Small intestine (tissue), 7 donors: ENCODE results near the gene NRIP3. TPM values are rescaled to one million over a fixed set of nuclear protein-coding genes. Genes with fewer than 3 reads are reported as not detected.
A peak's percentile ranks its signal among the peaks of the same experiment; 100 is the strongest.

Experiments
- DNase-seq, 2 donors: peaks; one replicate each; pipeline versions ENCODE4 v3.0.0 to v3.0.0-alpha.2; 2013
- FAIRE-seq: peaks from 2 replicates; lab custom pipeline; 2012; peaks lifted over from hg19 to GRCh38; lab: Jason Lieb, UNC
- H3K27ac ChIP-seq, 3 donors: one replicate each; pipeline ENCODE4 v1.5.1; 2013; ENCODE audit warnings: low read length in 2 of 3, mild to moderate bottlenecking in 2 of 3, control low read depth in 1 of 3, inconsistent platforms in 1 of 3, low read depth in 1 of 3, moderate library complexity in 1 of 3
- H3K27me3 ChIP-seq, 3 donors: one replicate each; pipeline ENCODE4 v1.6.1; 2013; ENCODE audit warnings: low read length in 3 of 3, inconsistent platforms in 1 of 3; ENCODE audit not compliant: control insufficient read depth in 3 of 3, insufficient read depth in 3 of 3
- H3K36me3 ChIP-seq, 3 donors: one replicate each; pipeline ENCODE4 v1.6.1; 2013; ENCODE audit warnings: low read length in 3 of 3, inconsistent platforms in 1 of 3, low read depth in 1 of 3, mild to moderate bottlenecking in 1 of 3, moderate library complexity in 1 of 3; ENCODE audit not compliant: control insufficient read depth in 3 of 3, insufficient read depth in 2 of 3
- H3K4me1 ChIP-seq, 3 donors: one replicate each; pipeline ENCODE4 v1.6.1; 2013; ENCODE audit warnings: low read length in 2 of 3, inconsistent platforms in 1 of 3, low read depth in 1 of 3, mild to moderate bottlenecking in 1 of 3, moderate library complexity in 1 of 3; ENCODE audit not compliant: control insufficient read depth in 3 of 3, insufficient read depth in 2 of 3
- H3K4me3 ChIP-seq, 3 donors: one replicate each; pipeline ENCODE4 v1.5.1; 2013; ENCODE audit warnings: low read length in 3 of 3, control low read depth in 1 of 3, inconsistent platforms in 1 of 3, low read depth in 1 of 3, mild to moderate bottlenecking in 1 of 3, moderate library complexity in 1 of 3
- H3K9me3 ChIP-seq, 2 donors: one replicate each; pipeline ENCODE4 v1.6.1; 2013; ENCODE audit warnings: low read depth in 1 of 2, low read length in 1 of 2; ENCODE audit not compliant: control insufficient read depth in 2 of 2, insufficient read depth in 1 of 2
- WGBS, 3 donors: extraction: QIAGEN DNeasy Blood & Tissue Kit; methylation state at CpG; one replicate each; pipeline ENCODE4 v1.1.7; 2013; 5-methylcytosine and 5-hydroxymethylcytosine counted together
- polyA plus RNA-seq, 4 donors: library from polyadenylated mRNA; stranded (reverse) in 3 of 4; unstranded in 1 of 4; fragments of 200-250 nt in 3 of 4; fragments of 120-200 nt in 1 of 4; gene quantifications; one replicate each; pipeline versions ENCODE4 v1.2.1 to v1.2.3, GENCODE V29; 2013
- donor health status: healthy with polysubstance abuse.
- donor health status: control.
- donor health status: control.
- donor health status: Bipolar disorder and iron deficiency.
- donor health status: healthy.

NRIP3 gene
- polyA plus RNA-seq, 4 donors: 0.21 to 0.70 TPM; not detected in 2

DNA sequence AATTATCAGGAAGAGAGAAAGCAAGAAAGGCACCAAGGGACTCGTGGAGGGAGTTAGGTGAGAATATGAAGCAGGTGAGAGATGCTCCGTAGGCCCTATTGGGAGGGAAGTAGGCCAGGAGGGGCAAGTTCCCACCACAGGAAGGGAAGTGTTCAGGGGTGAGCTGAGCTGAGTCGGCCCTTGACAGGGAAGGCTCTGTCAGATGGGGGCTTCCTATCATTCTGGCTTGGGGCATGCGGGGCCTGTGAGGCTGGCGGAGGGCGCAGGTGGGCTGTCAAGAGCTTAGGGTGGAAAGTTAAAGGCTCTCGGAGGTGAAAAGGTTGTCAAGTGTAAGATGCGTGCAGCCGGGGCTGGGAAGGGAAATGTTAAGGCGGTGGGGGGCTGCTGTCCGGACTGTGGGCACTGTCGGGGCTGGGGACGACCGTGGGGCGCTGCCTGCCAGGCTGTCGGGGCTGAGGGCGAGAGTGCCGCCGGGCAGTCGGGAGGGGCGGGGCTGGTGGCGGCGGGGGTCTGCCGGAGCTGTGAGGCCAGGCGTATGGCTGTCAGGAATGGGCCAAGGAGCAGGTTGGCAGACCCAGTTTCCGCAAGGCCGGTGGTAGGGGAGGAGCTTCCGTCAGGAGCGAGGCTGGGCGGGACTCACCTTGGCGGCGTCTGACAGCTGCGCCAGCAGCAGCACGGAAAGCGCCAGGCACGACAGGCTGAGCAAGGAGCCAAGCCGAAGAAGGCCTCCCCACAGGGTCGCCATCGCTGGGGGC, 40.1 kb downstream of the NRIP3 start:
- no peaks in the 10 kb centered on the region for H3K27me3 ChIP-seq
- WGBS, 3 donors: 0 to 2% (median 2%) methylated on average over 28 to 39 of the region's 39 CpGs

GRCh38 chr11:8962841-8963240, 41.0 kb downstream of the NRIP3 start:
- H3K27ac ChIP-seq: peak overlapping the region in 2 of 3 donors; percentile 24 to 96
- H3K4me3 ChIP-seq: peak overlapping the region in 2 of 3 donors; percentile 11 to 70
- no peak for FAIRE-seq
- DNase-seq: peak; percentile 44 to 51
- peaks cover 0 to 23% (median 6%) of the 10 kb centered on the region in 3 donors for H3K4me1 ChIP-seq
- H3K27me3 ChIP-seq: no peaks in the 10 kb centered on the region
- H3K36me3 ChIP-seq: peaks cover 0 to 6% (median 0%) of the 10 kb centered on the region in 3 donors
- 10 to 15% (median 11%) methylated on average over 2 of the region's 2 CpGs for WGBS, 3 donors
- no peaks in the 10 kb centered on the region for H3K9me3 ChIP-seq

More for the DNA sequence above, 40.1 kb downstream of the NRIP3 start:
- no peak for FAIRE-seq
- Histone ChIP-seq H3K4me1 (peaks cover 0 to 23% (median 6%) of the 10 kb centered on the region in 3 donors), H3K4me3 (peak overlapping the region; percentile 70 to 89 (median 73)), H3K36me3 (peaks cover 0 to 6% (median 0%) of the 10 kb centered on the region in 3 donors), H3K9me3 (no peaks in the 10 kb centered on the region), H3K27ac (peak overlapping the region; percentile 96 to 99 (median 96))
- DNase-seq: peak in 1 of 2 donors; percentile 89

DNA sequence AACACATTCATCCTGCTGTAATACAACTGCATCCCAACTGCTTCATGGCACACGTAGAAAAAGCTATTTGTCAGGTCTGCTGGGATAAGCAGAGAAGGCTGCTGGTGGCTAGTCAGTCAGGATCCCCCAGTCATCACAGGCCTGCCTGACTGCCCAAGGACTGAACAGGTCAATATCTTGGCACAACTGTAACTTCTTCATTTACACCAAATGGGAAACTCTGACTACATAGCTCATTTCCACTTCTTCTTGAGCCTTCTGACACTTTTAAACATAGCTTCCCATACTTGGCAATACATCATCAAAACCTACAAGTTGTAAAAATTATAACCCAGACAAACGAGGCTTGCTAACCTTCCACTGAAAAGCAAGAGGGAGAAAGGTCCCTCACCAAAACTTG, 42.4 kb downstream of the NRIP3 start:
- WGBS, 3 donors: 49 to 62% (median 58%) methylated on average over 2 of the region's 2 CpGs
- no peak overlapping the region for H3K27ac ChIP-seq
- FAIRE-seq (no peak), DNase-seq (no peak)
- H3K9me3 ChIP-seq: no peaks in the 10 kb centered on the region
- H3K36me3 ChIP-seq: peaks cover 0 to 4% (median 4%) of the 10 kb centered on the region in 3 donors
- no peaks in the 10 kb centered on the region for H3K27me3 ChIP-seq
- no peak overlapping the region for H3K4me3 ChIP-seq
- peaks cover 0 to 23% (median 6%) of the 10 kb centered on the region in 3 donors for H3K4me1 ChIP-seq

DNA sequence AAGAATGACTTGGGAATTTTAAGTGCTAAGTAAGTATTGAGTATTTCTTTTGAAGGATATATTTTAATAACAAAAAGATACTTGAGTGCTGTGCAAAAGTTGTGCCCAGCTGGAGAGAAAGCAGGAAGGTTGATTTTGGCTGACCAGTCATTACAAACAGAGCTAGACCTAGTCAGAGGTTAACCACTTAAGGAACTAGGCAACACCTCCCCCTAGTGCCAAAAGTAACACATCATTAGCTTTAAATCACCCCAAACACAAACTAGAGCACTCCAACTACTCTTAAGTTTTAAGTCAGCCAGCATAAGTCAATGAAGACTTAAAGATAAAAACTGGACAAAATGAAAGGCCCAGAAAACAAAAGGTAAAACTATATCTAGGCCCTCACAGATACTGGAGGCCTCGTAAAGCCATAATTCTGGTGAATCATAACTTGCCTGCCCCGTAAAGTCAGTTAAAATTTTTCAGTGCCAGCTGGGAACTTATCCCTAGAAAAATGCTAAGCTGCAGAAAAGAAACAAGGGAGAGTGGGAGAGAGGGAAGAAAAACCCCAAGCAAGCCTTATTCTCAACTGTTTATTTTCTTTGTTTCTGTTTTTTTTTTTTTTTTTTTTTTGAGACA, 44.1 kb downstream of the NRIP3 start:
- no peak overlapping the region for H3K4me3 ChIP-seq
- DNase-seq (peak; percentile 68 to 77), FAIRE-seq (no peak)
- H3K9me3 ChIP-seq: no peaks in the 10 kb centered on the region
- no peaks in the 10 kb centered on the region for H3K27me3 ChIP-seq
- peaks cover 5 to 10% (median 7%) of the 10 kb centered on the region in 3 donors for H3K36me3 ChIP-seq
- H3K4me1 ChIP-seq: peaks cover 0 to 18% (median 6%) of the 10 kb centered on the region in 3 donors
- H3K27ac ChIP-seq: peak overlapping the region; percentile 27 to 61 (median 28)
- WGBS, 3 donors: 10 to 35% (median 32%) methylated on average over 2 of the region's 2 CpGs

DNA sequence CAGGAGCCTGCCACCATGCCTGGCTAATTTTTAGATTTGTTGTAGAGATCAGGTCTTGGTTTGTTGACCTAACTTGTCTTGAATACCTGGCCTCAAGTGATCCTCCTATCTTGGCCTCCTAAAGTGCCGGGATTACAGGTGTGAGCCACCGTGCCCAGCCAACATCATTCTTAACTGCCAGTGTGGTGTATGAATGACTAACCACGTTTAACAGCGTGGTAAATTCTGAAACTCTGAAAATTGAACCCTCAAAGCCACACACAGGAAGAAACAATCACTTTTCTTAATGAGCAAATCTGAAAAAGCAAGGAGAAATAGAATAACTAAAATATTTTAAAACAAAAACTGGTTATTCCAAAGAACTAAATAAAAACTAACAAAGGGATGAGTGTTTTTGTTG, 46.9 kb downstream of the NRIP3 start:
- H3K4me3 ChIP-seq: no peak overlapping the region
- peaks cover 0 to 11% (median 0%) of the 10 kb centered on the region in 3 donors for H3K4me1 ChIP-seq
- no peaks in the 10 kb centered on the region for H3K9me3 ChIP-seq
- WGBS, 3 donors: 66 to 89% (median 74%) methylated on average over 4 of the region's 4 CpGs
- no peak for FAIRE-seq
- no peak for DNase-seq
- no peaks in the 10 kb centered on the region for H3K27me3 ChIP-seq
- no peak overlapping the region for H3K27ac ChIP-seq
- H3K36me3 ChIP-seq: peaks cover 5 to 19% (median 12%) of the 10 kb centered on the region in 3 donors

- Histone ChIP-seq H3K4me1 (no peaks in the 10 kb centered on the region), H3K9me3 (no peaks in the 10 kb centered on the region), H3K27me3 (no peaks in the 10 kb centered on the region), H3K27ac (no peak overlapping the region), H3K4me3 (no peak overlapping the region), H3K36me3 (peaks cover 13 to 17% (median 15%) of the 10 kb centered on the region in 3 donors)
- no peak for FAIRE-seq
- DNase-seq: no peak
- 63 to 77% (median 75%) methylated on average over 3 of the region's 3 CpGs for WGBS, 3 donors
These were observed 54.9 kb downstream of the NRIP3 start for GRCh38 chr11:8948886-8949285.

- Histone ChIP-seq H3K27ac (no peak overlapping the region), H3K4me1 (no peaks in the 10 kb centered on the region), H3K27me3 (no peaks in the 10 kb centered on the region), H3K4me3 (no peak overlapping the region), H3K9me3 (no peaks in the 10 kb centered on the region), H3K36me3 (peaks cover 13% of the 10 kb centered on the region in 3 donors)
- no peak for DNase-seq
- FAIRE-seq: no peak
- 65 to 87% (median 81%) methylated on average over 4 of the region's 4 CpGs for WGBS, 3 donors
These were observed 56.4 kb downstream of the NRIP3 start for GRCh38 chr11:8947230-8947943.

DNA sequence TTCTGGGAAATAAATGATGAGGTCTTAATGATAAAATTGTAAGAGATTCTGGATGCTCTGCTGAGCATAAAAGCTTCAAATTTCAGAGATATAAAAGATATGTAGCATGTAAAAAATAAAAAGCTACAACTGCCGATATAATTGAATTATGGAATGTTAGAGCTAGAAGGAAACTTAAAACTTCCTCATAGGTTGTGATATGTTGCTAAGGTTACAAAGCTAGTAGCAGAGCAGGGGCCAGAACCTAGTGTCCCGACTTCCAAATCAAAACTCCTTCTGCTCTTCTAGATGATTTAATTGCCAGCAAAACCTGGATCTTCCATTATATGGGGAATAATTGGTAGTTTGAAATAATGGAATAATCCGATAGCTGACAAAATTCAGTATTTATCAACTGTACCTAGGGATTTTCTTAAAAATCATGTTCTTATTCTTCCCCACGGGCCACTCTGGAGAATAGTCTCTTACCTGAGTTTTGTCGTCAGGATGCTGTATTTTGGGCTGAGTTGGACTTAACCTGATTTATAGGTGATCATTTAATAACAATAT, 61.2 kb downstream of the NRIP3 start, which contains the start of gene ASCL3:
Gene ASCL3, minus strand, starts transcription at position 499 of the 549 bp plus-strand sequence. CDS start 4,855 bp downstream, outside the sequence.
- Histone ChIP-seq H3K9me3 (no peaks in the 10 kb centered on the region), H3K27me3 (no peaks in the 10 kb centered on the region), H3K4me1 (no peaks in the 10 kb centered on the region), H3K36me3 (peaks cover 0 to 3% (median 0%) of the 10 kb centered on the region in 3 donors), H3K27ac (no peak within 1 kb of the TSS), H3K4me3 (no peak within 1 kb of the TSS)
- WGBS, 3 donors: 70 to 81% (median 74%) methylated on average over 5 of the region's 5 CpGs
- DNase-seq: no peak
- FAIRE-seq: no peak
